GM19025 (cell line): ENCODE data around the gene BRSK2.
"Not testable (repeated sequence)": the region's sequence is repeated elsewhere in the genome, so short reads cannot be mapped to it uniquely, and the experiment has no call there.

Source experiments
- ATAC-seq: cut with Tn5 transposase; IDR thresholded peaks from one replicate; pipeline ENCODE4 v1.9.1; 2021; ENCODE audit warnings: mild to moderate bottlenecking, low read depth, moderate library complexity; ENCODE audit not compliant: unreplicated experiment

BRSK2 gene

GRCh38 chr11:1353383-1354124, 36.2 kb upstream of the BRSK2 start:
- ATAC-seq: no peak

GRCh38 chr11:1354125-1354938, 35.4 kb upstream of the BRSK2 start:
- no peak for ATAC-seq

GRCh38 chr11:1356007-1356435, 33.7 kb upstream of the BRSK2 start:
- ATAC-seq: no peak

DNA sequence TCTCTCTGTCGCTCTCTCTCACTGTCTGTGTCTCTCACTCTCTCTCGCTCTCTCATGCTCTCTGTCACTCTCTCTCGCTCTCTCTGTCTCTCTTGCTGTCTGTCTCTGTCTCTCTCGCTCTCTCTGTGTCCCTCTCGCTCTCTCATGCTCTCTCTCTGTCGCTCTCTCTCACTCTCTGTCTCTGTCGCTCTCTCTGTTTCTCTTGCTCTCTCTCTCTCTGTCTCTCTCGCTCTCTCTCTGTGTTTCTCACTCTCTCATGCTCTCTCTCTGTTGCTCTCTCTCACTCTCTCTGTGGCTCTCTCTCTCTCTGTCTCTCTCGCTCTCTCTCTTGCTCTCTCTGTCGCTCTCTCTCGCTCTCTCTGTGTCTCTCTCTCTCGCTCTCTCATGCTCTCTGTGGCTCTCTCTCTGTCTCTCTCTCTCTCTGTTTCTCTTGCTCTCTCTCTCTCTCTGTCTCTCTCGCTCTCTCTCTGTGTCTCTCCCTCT, 33.2 kb upstream of the BRSK2 start:
- ATAC-seq: no peak

GRCh38 chr11:1358286-1358685, 31.4 kb upstream of the BRSK2 start:
- no peak for ATAC-seq

DNA sequence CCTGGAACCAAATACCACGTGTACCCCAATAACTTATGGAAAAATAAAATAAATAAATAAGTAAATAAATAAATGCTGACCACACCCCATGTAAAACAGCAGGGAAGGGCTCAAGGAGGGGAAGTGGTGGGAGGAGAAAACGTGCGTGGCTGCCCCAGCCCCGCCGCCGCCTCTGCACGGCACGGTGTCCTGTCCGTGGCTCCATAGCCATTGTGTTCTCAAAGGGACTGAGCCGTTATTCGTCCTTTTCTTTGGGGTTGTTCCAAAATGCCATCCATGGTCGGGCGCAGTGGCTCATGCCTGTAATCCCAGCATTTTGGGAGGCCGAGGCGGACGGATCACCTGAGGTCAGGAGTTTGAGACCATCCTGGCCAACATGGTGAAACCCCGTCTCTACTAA, 30.8 kb upstream of the BRSK2 start:
- ATAC-seq: not testable (repeated sequence)

GRCh38 chr11:1359556-1359955, 30.2 kb upstream of the BRSK2 start:
- no peak for ATAC-seq

- ATAC-seq: no peak
These were observed 29.4 kb upstream of the BRSK2 start for GRCh38 chr11:1360181-1360834.

DNA sequence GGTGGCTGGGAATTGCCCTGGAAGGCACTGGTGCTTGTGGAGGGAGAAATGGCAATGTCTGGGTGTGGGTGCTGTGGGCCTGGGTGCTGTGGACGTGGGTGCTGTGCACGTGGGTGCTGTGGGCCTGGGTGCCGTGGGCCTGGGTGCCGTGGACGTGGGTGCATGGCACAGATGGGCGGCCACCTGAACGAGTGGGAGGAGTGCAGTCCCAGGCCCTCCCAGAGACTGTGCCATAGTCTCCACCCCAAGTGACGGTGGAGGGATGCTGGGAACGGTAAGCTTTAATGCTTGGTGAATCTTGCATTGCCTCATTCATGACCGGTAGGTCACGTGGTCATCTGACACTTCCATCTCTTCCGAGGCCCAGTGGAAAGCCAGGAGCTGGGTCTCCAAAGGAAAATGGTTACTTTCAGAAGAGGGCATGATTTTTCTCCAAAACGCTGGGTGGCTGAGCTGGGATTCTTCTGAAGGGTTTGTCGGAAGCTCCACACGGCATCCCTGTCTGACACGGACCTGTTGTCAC, 28.8 kb upstream of the BRSK2 start:
- no peak for ATAC-seq

GRCh38 chr11:1361882-1362281, 27.9 kb upstream of the BRSK2 start:
- no peak for ATAC-seq

- ATAC-seq: no peak
These were observed 22.0 kb upstream of the BRSK2 start for GRCh38 chr11:1367721-1368120.

- no peak for ATAC-seq
These were observed 21.5 kb upstream of the BRSK2 start for GRCh38 chr11:1368216-1368615.

- ATAC-seq: no peak
These were observed 20.8 kb upstream of the BRSK2 start for GRCh38 chr11:1368966-1369365.

GRCh38 chr11:1369371-1370005, 20.2 kb upstream of the BRSK2 start:
- no peak for ATAC-seq

DNA sequence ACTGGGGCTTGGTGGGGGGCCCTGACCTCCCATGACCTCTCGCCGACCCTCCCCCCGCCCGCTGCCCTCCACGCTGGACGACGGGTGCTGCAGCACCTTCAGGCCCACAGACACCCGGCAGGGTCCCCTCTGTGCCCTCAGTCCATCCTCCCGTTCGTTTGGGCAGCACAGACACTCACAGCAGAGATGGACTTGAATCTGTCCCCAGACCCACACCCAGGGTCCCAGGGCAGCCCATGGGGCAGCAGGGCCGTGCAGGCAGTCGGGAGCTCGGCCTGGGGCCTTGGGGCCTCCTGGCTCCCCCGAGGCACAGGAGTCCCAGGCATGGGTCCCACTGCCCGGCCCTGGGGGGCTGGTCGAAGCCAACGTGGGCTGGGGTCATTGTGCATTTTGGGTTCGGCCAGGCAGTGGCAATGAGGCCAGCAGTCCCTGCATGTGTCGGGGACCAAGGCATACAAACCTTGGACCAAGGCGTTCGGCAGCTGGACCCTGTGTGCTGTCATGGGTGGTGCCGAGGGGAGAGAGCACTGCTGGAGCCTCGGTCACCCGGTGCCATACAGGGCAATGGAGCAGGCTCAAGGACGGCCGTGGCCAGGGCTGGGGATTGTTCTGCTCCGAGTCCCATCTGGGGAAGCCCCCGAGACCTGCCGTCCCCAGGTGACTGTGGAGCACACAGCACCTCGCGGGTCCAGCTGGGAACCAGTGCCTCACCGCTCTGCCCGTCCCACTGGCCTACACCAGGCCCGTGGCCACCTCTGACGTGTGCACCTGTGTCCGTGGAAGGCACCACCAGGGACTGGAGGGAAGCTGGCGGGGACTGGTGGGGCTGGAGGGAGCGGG, 19.3 kb upstream of the BRSK2 start:
- ATAC-seq: no peak

- ATAC-seq: no peak
These were observed 18.8 kb upstream of the BRSK2 start for GRCh38 chr11:1371026-1371325.

- no peak for ATAC-seq
These were observed 18.4 kb upstream of the BRSK2 start for GRCh38 chr11:1371377-1371776.

GRCh38 chr11:1371836-1372465, 17.8 kb upstream of the BRSK2 start:
- ATAC-seq: no peak

DNA sequence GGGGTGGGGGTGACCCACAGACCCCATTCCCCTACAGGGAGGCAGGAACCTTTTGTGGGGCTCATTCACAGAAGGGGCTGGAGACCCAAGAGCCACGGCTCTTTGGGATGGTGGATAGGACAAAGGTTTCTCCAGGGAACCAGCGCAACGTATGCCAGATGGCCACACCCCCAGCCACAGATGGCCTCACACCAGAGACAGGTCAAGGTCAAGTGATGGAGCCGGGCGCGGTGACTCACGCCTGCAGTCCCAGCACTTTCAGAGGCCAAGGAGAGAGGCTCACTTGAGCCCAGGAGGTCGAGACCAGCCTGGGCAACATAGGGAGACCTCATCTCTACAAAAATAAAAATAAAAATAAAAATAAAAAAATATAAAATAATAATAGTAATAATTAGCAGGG, 17.1 kb upstream of the BRSK2 start:
- ATAC-seq: no peak
